ENCODE data around the gene CHDH.

CHDH gene, protein sequence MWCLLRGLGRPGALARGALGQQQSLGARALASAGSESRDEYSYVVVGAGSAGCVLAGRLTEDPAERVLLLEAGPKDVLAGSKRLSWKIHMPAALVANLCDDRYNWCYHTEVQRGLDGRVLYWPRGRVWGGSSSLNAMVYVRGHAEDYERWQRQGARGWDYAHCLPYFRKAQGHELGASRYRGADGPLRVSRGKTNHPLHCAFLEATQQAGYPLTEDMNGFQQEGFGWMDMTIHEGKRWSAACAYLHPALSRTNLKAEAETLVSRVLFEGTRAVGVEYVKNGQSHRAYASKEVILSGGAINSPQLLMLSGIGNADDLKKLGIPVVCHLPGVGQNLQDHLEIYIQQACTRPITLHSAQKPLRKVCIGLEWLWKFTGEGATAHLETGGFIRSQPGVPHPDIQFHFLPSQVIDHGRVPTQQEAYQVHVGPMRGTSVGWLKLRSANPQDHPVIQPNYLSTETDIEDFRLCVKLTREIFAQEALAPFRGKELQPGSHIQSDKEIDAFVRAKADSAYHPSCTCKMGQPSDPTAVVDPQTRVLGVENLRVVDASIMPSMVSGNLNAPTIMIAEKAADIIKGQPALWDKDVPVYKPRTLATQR

GRCh38 chr3:53846134-53846850 is at the start of gene CHDH, which contains the start of gene IL17RB:
CHDH (minus strand) TSS chr3:53846419; CDS start chr3:53824008, 22,411 bp downstream.
IL17RB (plus strand) TSS chr3:53846568; CDS start chr3:53846589, 21 bp downstream.
- peak; percentile 59 for DNase-seq (ENCODE audit: low spot score)

- DNase-seq (ENCODE audit: low spot score), result peak; percentile 25
Measured at GRCh38 chr3:53892286-53892637, 46.0 kb upstream of the CHDH start.

- DNase-seq (ENCODE audit: low spot score), result peak; percentile 99
Measured at GRCh38 chr3:53891497-53892285, 45.5 kb upstream of the CHDH start, which contains the start of gene SELENOK. SELENOK (minus strand) TSS chr3:53891859.

DNA sequence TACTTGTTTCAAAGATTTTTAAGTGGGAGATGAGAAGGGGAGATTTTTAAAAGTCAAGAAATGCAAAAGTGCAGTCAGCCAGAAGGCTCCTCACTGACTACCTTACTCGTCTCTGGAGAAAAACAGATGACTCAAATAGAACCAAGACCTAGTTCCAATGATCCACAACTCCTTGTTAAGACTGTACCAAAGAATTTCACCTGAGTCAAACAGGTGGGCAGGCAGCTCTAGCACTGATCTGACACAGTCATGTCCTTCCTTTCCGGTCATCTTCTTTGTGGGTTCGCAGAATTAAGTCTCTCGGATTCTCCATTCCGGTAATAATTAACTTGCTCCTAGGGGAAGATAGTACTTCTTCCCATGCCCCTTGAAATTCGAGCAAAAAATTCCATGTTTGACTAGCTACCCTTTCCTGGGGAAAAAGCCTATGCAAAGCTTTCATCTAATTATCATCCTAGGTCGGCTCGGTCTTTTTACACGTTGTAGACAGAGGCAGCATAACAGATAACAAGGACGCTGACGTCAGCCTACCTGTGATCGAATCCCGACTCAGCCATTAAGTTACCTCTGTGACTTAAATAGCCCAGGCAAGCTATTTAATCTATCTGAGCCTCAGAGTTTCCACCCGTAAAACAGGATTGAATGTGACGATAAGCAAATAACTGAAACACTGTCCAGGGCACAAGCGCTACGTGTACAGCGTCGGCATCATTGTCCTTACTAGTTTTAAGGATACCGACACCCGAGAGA is 44.7 kb upstream of the CHDH start:
- DNase-seq (ENCODE audit: low spot score), result peak; percentile 50

DNA sequence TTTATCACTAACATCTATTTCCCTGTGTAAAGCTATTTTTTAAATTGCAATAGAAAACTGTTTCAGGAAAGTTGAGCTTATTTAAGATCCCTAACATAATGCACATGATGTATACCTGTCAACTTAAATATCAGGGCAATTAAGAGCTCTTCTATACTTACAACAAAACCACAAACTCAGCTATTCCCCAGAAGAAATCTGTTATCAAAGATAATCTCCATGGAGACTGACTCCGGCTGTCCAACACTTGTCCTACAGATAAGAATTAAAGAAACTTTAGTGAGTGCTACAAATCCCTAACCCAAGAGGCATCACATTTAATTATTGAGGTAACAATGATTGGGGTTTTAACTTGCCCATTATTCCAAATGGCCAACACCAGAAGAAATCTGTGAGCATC is 42.0 kb upstream of the CHDH start:
- no peak for DNase-seq (ENCODE audit: low spot score)

GRCh38 chr3:53887446-53887845 is 41.2 kb upstream of the CHDH start:
- DNase-seq (ENCODE audit: low spot score), result no peak

DNA sequence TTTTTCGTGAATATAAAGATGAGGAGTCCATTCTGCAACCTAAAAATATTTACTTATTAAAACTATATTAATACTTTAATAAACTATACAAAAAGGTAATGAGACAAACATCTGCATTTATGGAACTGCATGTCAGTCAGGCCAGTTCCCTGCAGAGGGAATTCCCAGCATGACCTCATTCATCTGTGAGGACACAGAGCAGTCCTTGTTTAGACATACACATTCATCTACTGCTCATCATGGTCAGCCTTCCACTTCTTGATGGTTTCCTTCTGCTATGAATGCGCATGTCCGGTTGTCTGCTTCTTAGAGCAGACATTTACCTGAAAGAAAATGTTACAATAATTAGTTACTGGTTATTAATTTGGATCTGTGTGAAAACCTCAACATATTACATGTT is 39.0 kb upstream of the CHDH start:
- no peak for DNase-seq (ENCODE audit: low spot score)

- DNase-seq (ENCODE audit: low spot score), result no peak
Measured at GRCh38 chr3:53884623-53885022, 38.4 kb upstream of the CHDH start.

DNA sequence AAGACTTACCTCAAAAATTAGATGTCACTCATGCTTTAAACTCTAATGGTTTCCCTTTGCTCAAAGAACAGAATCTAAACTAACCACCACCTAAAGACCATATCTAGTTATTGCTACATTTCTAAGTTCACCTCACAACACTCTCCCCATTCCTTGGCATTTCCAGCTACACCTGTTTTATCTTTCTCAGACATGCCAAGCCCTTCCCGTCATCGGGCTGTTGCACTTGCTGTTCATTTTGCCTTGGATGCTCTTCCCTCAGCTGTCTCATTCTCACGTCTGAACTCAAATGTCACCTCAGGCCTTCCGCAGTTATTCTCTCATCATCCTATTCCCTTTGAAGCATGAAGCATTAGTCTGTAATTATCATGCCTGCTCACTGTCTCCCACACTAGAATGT is 36.8 kb upstream of the CHDH start:
- DNase-seq (ENCODE audit: low spot score), result no peak

- DNase-seq (ENCODE audit: low spot score), result peak; percentile 85
Measured at GRCh38 chr3:53881691-53882593, 35.7 kb upstream of the CHDH start, which contains the start of gene ACTR8. ACTR8 (minus strand) TSS chr3:53882152; CDS start chr3:53882101, 51 bp downstream.

DNA sequence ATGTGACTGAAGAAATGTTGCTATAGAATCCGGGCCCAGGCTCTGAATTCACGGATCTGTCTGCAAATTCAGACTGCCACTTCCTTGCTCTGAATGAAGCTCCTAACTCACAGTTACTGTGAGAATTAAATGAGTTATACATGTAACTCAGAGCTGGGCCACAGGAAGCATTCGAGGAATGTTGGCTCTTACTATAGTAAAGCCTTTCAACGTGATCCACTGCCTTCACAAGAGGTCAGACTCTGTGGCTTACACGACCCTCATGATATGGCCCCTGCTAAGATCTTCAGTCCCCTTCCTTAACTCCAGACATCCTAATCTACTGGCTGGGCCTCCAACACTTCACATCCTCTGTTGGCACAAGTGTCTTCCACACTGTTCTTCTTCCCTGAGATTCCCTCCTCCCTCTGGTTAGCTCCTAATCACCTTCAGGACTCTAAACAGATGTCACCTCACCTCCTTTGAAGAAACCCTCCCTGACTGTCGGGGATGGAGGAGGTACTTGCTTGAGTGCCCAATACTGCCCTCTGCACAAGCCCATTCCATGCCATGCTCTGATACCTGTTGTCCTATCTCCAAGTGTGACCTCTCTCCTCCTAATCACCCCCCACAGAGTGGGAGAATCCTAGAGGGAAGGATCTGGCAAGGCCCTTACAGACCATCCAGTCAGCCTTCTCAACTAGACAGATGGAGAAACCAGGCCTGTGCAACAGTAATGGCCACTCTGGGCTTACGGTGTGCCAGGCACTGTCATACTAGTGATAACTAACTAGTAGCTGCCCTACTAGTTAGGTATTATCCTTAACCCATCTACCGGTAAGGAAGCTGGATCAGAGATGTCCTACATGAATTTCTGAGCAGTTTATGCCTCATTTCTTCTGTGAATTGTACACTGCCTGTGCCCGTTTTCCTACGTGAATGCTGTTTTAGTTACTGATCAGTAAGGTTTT is 34.5 kb upstream of the CHDH start:
- peak; percentile 37 for DNase-seq (ENCODE audit: low spot score)

- no peak for DNase-seq (ENCODE audit: low spot score)
Measured at GRCh38 chr3:53865732-53866499, 19.7 kb upstream of the CHDH start.

GRCh38 chr3:53863145-53863544 is 16.9 kb upstream of the CHDH start:
- DNase-seq (ENCODE audit: low spot score), result no peak

GRCh38 chr3:53862241-53862640 is 16.0 kb upstream of the CHDH start:
- no peak for DNase-seq (ENCODE audit: low spot score)

- DNase-seq (ENCODE audit: low spot score), result no peak
Measured at GRCh38 chr3:53860196-53860595, 14.0 kb upstream of the CHDH start.

GRCh38 chr3:53859178-53859577 is 13.0 kb upstream of the CHDH start:
- no peak for DNase-seq (ENCODE audit: low spot score)

- no peak for DNase-seq (ENCODE audit: low spot score)
Measured at GRCh38 chr3:53858096-53858741, 12.0 kb upstream of the CHDH start.

GRCh38 chr3:53856964-53857363 is 10.7 kb upstream of the CHDH start:
- DNase-seq (ENCODE audit: low spot score), result no peak
